ENCODE measurements around the gene CHMP4B.
A peak's percentile ranks its signal among the peaks of the same experiment; 100 is the strongest.

Gene CHMP4B

DNA sequence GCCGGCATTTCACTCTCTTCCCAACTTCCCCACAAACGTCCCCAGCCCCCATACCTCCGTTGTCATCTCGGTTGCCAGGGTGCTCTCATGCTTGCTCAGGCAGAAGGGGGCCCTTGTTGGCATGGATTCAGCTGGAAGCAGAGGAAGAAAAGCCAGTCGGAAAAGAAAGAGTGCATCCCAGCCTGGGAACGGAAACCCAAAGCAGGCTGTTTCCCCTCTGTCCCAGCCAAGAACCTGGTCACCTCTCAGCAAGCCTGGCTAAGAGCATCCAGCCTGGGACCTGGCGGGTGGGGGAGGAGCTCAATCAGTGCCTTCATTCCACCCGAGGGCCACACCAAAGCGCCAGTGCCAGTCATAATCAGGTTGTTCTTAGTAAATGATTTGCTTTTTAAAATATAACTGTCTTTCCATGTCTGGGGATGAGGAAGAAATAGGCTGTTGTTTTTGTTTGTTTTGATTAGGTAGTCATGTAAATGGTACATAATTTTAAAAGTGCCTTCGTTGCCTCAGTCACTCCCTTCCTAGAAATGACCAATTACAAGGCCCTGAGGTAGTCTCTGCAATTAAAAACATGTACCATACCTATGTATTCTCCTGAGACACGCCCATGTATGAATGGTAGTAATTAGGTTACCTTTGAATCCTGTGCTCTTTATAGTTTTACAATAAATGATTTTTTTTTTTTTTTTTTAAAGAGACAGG lies 21.1 kb downstream of the CHMP4B start:
- TF ChIP-seq, protein P1, sequence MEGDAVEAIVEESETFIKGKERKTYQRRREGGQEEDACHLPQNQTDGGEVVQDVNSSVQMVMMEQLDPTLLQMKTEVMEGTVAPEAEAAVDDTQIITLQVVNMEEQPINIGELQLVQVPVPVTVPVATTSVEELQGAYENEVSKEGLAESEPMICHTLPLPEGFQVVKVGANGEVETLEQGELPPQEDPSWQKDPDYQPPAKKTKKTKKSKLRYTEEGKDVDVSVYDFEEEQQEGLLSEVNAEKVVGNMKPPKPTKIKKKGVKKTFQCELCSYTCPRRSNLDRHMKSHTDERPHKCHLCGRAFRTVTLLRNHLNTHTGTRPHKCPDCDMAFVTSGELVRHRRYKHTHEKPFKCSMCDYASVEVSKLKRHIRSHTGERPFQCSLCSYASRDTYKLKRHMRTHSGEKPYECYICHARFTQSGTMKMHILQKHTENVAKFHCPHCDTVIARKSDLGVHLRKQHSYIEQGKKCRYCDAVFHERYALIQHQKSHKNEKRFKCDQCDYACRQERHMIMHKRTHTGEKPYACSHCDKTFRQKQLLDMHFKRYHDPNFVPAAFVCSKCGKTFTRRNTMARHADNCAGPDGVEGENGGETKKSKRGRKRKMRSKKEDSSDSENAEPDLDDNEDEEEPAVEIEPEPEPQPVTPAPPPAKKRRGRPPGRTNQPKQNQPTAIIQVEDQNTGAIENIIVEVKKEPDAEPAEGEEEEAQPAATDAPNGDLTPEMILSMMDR (IDR thresholded peaks at IDR 0.05; ENCODE audit: low read depth, low read length), result no peak
- peak; percentile 38 for DNase-seq (ENCODE audit: low read depth, low spot score)
- H3K4me3 ChIP-seq (ENCODE audit: low read depth, low read length), result no peak overlapping the region
- in situ Hi-C loops (cut with HindIII; ENCODE audit: low sequenced_read_pairs), result no loop called here

DNA sequence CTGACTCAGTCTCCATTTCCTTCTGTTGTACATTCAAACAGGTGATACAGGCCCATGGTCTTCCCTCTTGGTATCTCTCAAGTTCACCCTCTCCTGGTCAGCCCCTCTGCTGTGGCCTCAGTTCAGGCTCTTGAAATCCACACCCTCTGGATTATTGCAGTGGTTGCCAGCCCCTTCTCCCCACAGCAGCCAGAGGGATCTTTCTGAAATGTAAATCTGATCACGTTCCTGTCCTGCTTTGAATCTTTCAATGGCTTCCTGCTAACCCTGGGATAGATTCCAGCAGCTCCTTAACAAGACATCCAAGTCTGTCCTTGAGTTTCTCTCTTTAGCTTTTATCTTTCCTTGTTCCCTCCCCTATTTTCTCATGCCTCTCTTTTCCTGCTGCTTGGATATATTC lies 22.2 kb downstream of the CHMP4B start:
- H3K4me3 ChIP-seq (ENCODE audit: low read depth, low read length), result no peak overlapping the region
- TF ChIP-seq, protein P1 (IDR thresholded peaks at IDR 0.05; ENCODE audit: low read depth, low read length), result no peak
- no peak for DNase-seq (ENCODE audit: low read depth, low spot score)
- in situ Hi-C loops (cut with HindIII; ENCODE audit: low sequenced_read_pairs), result no loop called here

DNA sequence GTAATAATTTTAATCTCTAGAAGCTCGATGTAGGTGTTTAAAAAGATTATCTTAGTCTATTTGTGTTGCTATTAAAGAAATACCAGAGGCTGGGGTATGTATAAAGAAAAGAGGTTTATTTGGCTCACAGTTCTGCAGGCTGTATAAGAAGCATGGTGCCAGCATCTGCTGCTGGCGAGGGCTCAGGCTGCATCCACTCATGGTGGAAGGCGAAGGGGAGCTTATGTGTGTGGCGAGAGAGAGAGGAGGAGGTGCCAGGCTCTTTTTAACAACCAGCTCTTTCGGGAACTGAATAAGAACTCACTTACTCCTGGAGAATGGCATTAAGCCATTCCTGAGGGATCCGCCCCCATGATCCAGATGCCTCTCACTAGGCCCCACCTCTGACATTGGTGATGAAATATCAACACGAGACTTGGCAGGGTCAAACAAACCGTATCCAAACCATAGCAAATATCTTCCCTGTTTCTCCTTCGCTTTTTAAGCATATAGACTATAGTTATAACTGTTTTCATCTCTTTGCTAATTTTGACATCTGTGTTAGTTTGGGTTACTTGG lies 24.5 kb downstream of the CHMP4B start:
- in situ Hi-C loops (cut with HindIII; ENCODE audit: low sequenced_read_pairs), result no loop called here
- H3K4me3 ChIP-seq (ENCODE audit: low read depth, low read length), result no peak overlapping the region
- no peak for DNase-seq (ENCODE audit: low read depth, low spot score)
- TF ChIP-seq, protein P1 (IDR thresholded peaks at IDR 0.05; ENCODE audit: low read depth, low read length), result no peak

DNA sequence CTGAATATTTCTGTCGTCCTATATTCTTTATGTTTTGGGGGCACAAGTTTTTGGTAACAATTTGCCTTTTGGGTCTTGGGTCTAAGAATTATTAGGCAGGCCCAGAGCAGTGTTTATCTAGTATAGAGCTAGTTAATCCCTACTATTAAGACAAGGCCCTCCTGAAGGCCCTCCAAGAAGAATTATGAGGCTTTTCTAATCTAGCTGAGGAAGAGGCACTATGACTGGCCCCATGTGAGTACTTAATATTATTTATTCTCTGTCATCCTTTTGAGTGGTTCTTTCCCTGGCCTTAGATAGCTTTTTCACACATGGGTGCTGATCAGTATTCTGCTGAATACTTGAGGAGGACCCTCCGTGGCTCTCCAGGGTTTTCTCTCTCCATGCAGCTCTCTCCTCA lies 25.1 kb downstream of the CHMP4B start:
- TF ChIP-seq, protein P1 (IDR thresholded peaks at IDR 0.05; ENCODE audit: low read depth, low read length), result no peak
- no peak for DNase-seq (ENCODE audit: low read depth, low spot score)
- H3K4me3 ChIP-seq (ENCODE audit: low read depth, low read length), result no peak overlapping the region
- in situ Hi-C loops (cut with HindIII; ENCODE audit: low sequenced_read_pairs), result no loop called here

DNA sequence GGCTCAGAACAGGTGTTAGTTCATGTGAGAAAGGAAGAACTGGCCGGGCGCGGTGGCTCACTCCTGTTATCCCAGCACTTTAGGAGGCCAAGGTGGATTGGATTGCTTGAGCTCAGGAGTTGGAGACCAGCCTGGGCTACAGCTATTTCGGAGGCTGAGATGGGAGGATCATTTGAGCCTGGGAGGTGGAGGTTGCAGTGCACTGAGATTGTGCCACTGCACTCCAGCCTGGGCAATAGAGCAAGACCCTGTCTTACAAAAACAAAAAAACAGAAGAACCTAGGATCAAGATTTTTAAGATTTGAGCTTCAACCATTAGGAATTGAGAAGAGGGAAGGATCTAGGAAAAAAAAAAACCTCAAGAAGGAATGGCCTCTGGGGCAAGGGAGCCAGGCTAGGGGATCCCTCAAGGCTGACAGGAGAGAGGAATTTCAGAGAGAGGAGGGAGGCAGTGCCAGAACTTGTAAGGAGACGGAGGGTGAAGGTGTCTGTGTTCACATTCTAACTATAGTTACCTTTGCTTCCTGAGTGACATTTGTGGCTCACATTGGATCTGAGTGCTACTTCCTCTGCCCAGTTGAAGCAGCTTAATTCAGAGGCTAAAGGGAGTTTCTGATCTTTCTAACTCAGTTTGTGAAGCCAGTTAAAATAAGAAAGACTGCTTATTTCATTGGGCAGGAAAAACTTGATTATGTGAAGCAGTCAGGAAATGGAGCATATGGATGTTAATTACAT lies 26.1 kb downstream of the CHMP4B start:
- no peak overlapping the region for H3K4me3 ChIP-seq (ENCODE audit: low read depth, low read length)
- DNase-seq (ENCODE audit: low read depth, low spot score), result no peak
- TF ChIP-seq, protein P1 (IDR thresholded peaks at IDR 0.05; ENCODE audit: low read depth, low read length), result no peak
- in situ Hi-C loops (cut with HindIII; ENCODE audit: low sequenced_read_pairs), result no loop called here

DNA sequence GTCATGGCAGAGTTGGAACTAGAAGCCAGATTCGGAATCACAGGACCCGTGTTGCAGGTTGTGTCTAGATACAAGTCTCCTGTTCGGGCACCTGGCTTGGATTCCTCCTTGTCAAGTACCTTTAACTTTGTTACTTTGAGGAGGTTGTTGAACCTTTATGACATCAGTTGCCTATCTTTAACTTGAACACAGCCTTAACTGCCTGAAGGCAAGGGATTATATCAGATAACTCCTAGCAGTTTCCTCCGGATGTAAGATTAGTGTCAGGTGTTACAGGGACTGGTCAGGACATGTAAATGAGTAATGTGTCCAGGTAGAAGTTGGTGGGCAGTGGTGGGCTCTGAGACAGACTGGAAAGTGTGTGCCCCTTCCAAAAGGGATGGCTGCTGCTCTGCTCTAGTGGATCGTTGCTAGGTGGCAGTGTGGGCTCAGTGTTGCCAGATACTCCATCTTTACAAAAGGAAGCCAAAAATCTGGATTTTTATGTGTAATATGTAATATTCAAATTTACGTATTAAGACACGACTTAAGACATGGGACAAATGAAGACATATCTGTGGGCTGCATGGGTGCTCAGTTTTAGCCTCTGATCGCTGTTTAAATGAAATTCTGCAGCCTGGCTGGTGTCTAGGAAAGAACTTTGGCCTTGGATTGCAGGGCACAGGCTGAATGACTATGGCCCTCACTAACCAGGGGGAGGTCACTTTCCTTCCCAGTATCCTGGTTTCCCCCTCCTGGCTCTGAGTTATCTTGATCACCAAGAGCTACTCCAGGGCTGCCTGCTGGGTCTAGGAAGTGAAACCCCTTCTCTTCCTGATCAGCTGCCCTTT lies 27.1 kb downstream of the CHMP4B start:
- H3K4me3 ChIP-seq (ENCODE audit: low read depth, low read length), result no peak overlapping the region
- no peak for DNase-seq (ENCODE audit: low read depth, low spot score)
- in situ Hi-C loops (cut with HindIII; ENCODE audit: low sequenced_read_pairs), result no loop called here
- TF ChIP-seq, protein P1 (IDR thresholded peaks at IDR 0.05; ENCODE audit: low read depth, low read length), result peak; percentile 14

Data from astrocyte of the spinal cord (primary cell).